ENCODE measurements around the gene SMC1A. TPM values are rescaled to one million over a fixed set of nuclear protein-coding genes. Genes with fewer than 3 reads are reported as not detected.

SMC1A gene
- total RNA-seq, 1 experiment from 2014 or later: 89.3 TPM

- ATAC-seq (no peak), DNase-seq (ENCODE audit: low spot score) (no peak)
- ChIA-PET CTCF (no interaction called here), POLR2A (no interaction called here)
- TF ChIP-seq GRHL2 (CRISPR knock-in tag; IDR thresholded peaks at IDR 0.05; ENCODE audit: insufficient replicate concordance, severe bottlenecking) (no peak), MYBL2 (CRISPR knock-in tag; IDR thresholded peaks at IDR 0.05) (no peak), JAZF1 (CRISPR knock-in tag; IDR thresholded peaks at IDR 0.05) (no peak), ATF3 (CRISPR knock-in tag; conservative IDR thresholded peaks at IDR 0.05) (no peak), CREB1 (CRISPR knock-in tag; IDR thresholded peaks at IDR 0.05) (no peak), AR (CRISPR knock-in tag; IDR thresholded peaks at IDR 0.05) (no peak), ZNF232 (CRISPR knock-in tag; IDR thresholded peaks at IDR 0.05) (no peak), ZNF671 (CRISPR knock-in tag; IDR thresholded peaks at IDR 0.05) (no peak), STAT6 (CRISPR knock-in tag; conservative IDR thresholded peaks at IDR 0.05; ENCODE audit: low read depth) (no peak), ZNF425 (CRISPR knock-in tag; conservative IDR thresholded peaks at IDR 0.05) (no peak), NFATC4 (CRISPR knock-in tag; IDR thresholded peaks at IDR 0.05) (no peak), ATF6 (CRISPR knock-in tag; IDR thresholded peaks at IDR 0.05) (no peak), NFYB (CRISPR knock-in tag; conservative IDR thresholded peaks at IDR 0.05; ENCODE audit: low read depth) (no peak), ZBTB21 (CRISPR knock-in tag; IDR thresholded peaks at IDR 0.05; ENCODE audit: borderline replicate concordance) (no peak)
- TF ChIP-seq, protein P1, sequence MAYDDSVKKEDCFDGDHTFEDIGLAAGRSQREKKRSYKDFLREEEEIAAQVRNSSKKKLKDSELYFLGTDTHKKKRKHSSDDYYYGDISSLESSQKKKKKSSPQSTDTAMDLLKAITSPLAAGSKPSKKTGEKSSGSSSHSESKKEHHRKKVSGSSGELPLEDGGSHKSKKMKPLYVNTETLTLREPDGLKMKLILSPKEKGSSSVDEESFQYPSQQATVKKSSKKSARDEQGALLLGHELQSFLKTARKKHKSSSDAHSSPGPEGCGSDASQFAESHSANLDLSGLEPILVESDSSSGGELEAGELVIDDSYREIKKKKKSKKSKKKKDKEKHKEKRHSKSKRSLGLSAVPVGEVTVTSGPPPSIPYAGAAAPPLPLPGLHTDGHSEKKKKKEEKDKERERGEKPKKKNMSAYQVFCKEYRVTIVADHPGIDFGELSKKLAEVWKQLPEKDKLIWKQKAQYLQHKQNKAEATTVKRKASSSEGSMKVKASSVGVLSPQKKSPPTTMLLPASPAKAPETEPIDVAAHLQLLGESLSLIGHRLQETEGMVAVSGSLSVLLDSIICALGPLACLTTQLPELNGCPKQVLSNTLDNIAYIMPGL (CRISPR knock-in tag; IDR thresholded peaks at IDR 0.05): no peak
- TF ChIP-seq, protein P2, sequence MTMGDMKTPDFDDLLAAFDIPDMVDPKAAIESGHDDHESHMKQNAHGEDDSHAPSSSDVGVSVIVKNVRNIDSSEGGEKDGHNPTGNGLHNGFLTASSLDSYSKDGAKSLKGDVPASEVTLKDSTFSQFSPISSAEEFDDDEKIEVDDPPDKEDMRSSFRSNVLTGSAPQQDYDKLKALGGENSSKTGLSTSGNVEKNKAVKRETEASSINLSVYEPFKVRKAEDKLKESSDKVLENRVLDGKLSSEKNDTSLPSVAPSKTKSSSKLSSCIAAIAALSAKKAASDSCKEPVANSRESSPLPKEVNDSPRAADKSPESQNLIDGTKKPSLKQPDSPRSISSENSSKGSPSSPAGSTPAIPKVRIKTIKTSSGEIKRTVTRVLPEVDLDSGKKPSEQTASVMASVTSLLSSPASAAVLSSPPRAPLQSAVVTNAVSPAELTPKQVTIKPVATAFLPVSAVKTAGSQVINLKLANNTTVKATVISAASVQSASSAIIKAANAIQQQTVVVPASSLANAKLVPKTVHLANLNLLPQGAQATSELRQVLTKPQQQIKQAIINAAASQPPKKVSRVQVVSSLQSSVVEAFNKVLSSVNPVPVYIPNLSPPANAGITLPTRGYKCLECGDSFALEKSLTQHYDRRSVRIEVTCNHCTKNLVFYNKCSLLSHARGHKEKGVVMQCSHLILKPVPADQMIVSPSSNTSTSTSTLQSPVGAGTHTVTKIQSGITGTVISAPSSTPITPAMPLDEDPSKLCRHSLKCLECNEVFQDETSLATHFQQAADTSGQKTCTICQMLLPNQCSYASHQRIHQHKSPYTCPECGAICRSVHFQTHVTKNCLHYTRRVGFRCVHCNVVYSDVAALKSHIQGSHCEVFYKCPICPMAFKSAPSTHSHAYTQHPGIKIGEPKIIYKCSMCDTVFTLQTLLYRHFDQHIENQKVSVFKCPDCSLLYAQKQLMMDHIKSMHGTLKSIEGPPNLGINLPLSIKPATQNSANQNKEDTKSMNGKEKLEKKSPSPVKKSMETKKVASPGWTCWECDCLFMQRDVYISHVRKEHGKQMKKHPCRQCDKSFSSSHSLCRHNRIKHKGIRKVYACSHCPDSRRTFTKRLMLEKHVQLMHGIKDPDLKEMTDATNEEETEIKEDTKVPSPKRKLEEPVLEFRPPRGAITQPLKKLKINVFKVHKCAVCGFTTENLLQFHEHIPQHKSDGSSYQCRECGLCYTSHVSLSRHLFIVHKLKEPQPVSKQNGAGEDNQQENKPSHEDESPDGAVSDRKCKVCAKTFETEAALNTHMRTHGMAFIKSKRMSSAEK (CRISPR knock-in tag; IDR thresholded peaks at IDR 0.05; ENCODE audit: borderline replicate concordance): no peak
- Mint-ChIP-seq H3K4me1 (no peaks in the 10 kb centered on the region; the same call in 1 of the 2 replicates), H3K27me3 (ENCODE audit: low read depth) (no peaks in the 10 kb centered on the region), H3K27ac (no peak overlapping the region), H3K4me3 (no peak overlapping the region), H3K36me3 (no peaks in the 10 kb centered on the region), H3K9me3 (no peaks in the 10 kb centered on the region)
Observed at GRCh38 chrX:53337101-53337500, 85.4 kb downstream of the SMC1A start.

All from WTC11 (cell line).